ENCODE data around the gene OCA2.

GRCh38 chr15:27805261-27806220 is 293.6 kb downstream of the OCA2 start:
- TF ChIP-seq, protein P1, sequence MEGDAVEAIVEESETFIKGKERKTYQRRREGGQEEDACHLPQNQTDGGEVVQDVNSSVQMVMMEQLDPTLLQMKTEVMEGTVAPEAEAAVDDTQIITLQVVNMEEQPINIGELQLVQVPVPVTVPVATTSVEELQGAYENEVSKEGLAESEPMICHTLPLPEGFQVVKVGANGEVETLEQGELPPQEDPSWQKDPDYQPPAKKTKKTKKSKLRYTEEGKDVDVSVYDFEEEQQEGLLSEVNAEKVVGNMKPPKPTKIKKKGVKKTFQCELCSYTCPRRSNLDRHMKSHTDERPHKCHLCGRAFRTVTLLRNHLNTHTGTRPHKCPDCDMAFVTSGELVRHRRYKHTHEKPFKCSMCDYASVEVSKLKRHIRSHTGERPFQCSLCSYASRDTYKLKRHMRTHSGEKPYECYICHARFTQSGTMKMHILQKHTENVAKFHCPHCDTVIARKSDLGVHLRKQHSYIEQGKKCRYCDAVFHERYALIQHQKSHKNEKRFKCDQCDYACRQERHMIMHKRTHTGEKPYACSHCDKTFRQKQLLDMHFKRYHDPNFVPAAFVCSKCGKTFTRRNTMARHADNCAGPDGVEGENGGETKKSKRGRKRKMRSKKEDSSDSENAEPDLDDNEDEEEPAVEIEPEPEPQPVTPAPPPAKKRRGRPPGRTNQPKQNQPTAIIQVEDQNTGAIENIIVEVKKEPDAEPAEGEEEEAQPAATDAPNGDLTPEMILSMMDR (IDR thresholded peaks at IDR 0.05; ENCODE audit: insufficient read depth, low read length): no peak
- no peak for TF ChIP-seq POLR2AphosphoS5 (IDR thresholded peaks at IDR 0.05; ENCODE audit: low read depth)
- no peak for TF ChIP-seq SPI1 (IDR thresholded peaks at IDR 0.05; ENCODE audit: borderline replicate concordance, low read depth)

Measured in HL-60 (cell line).